BJ (cell line): ENCODE results near the gene NCOA7. TPM values are rescaled to one million over a fixed set of nuclear protein-coding genes. Genes with fewer than 3 reads are reported as not detected.

ENCODE experiments used
- CTCF ChIA-PET: fragments of 350-600 bp; formaldehyde crosslinking; extraction: SDS; loops from one replicate; lab custom pipeline; 2021; ENCODE audit warnings: antibody characterized with exemption, inconsistent platforms; lab: Yijun Ruan, JAX
- POLR2A ChIA-PET: fragments of 300-600 bp; sonication (Branson Sonifier 250); formaldehyde crosslinking; extraction: SDS; loops from one replicate; lab custom pipeline; 2021; ENCODE audit warnings: antibody characterized with exemption; lab: Charles Lee
- DNase-seq: peaks from one replicate; pipeline ENCODE4 v3.0.0-alpha.2; 2011; ENCODE audit warnings: low read depth
- H3K27me3 ChIP-seq: 2 replicates; pipeline ENCODE4 v1.6.0; 2011; ENCODE audit warnings: low read length; ENCODE audit not compliant: control insufficient read depth, insufficient read depth
- H3K36me3 ChIP-seq: 2 replicates; pipeline ENCODE4 v1.5.1; 2011; ENCODE audit warnings: low read length; ENCODE audit not compliant: control insufficient read depth, insufficient read depth
- H3K4me3 ChIP-seq: 2 replicates; pipeline ENCODE4 v1.5.1; 2011; ENCODE audit warnings: low read depth, mild to moderate bottlenecking, control low read depth, low read length
- CTCF ChIP-seq: IDR thresholded peaks from 2 replicates; pipeline ENCODE4 v1.5.1; 2011; ENCODE audit warnings: low read depth, mild to moderate bottlenecking, control low read depth, inconsistent platforms, low read length, moderate library complexity; ENCODE audit not compliant: insufficient read depth
- polyA plus RNA-seq: library from polyadenylated mRNA; depleted of rRNA; stranded (reverse); fragments of >200 nt; gene quantifications from 2 replicates; pipeline ENCODE4 v1.2.3, GENCODE V29; 2011

NCOA7 gene
- polyA plus RNA-seq, 1 experiment: 27.2 TPM

DNA sequence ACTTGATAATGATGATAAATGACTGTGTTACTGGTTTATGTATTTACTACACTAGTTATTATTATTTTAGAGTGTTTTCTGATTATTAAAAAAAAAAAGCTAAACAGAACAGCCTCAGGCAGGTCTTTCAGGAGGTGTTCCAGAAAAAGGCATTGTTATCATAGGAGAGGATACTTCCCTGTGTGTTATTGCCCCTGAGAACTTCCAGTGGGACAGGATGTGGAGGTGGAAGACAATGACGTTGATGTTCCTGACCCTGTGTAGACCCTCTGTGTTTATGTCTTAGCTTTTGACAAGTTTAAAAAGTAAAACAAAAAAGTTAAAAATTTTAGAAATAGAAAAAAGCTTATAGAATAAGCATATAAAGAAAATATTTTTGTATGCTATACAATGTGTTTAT lies 49.1 kb downstream of the NCOA7 start:
- CTCF ChIA-PET: interaction anchor here (0.9 to 1.3 kb wide), 2 partner anchors 9 to 48 kb away, joined by 3 read pairs; no protein-coding TSS in a partner anchor
- Histone ChIP-seq H3K36me3 (no peaks in the 10 kb centered on the region; the same call in 1 of the 2 replicates), H3K4me3 (no peak overlapping the region), H3K27me3 (no peaks in the 10 kb centered on the region)
- POLR2A ChIA-PET: no interaction called here
- no peak for DNase-seq
- TF ChIP-seq CTCF: no peak

DNA sequence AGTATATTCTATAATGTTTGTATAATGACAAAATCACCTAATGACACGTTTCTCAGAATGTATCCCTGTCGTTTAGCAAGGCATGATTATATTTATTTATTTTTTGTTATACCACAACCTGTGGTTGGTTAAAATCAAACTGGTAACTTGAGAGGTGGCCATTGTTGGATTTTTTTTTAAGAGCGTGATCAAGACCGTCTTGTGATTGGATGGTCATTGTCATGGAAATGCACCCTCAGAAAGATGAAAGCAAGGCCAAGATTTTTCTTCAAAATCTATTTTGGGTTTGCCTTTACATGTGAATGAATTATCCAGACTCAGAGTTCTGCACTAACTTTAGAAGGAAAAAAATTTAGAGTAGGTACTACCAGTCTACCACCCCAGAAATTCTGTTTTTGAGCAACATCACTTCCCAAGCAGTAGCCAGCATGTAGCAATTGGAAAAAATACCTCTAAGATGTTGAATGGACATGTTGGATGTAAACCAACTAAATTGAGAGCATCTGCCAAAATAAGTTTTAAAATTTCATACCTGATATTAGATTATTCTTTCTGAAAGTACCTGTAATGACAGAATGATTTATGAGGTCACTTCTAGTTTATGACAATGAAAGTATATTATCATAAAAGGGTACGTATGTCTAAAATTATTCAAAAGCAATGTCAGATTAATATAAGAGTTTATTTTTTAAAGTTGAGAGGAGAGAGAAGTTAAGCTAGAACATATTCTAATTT lies 50.8 kb downstream of the NCOA7 start:
- ChIA-PET POLR2A (no interaction called here), CTCF (no interaction called here)
- no peak overlapping the region for H3K4me3 ChIP-seq
- DNase-seq: no peak
- H3K27me3 ChIP-seq: no peaks in the 10 kb centered on the region
- H3K36me3 ChIP-seq: no peaks in the 10 kb centered on the region; the same call in 1 of the 2 replicates
- no peak for TF ChIP-seq CTCF

DNA sequence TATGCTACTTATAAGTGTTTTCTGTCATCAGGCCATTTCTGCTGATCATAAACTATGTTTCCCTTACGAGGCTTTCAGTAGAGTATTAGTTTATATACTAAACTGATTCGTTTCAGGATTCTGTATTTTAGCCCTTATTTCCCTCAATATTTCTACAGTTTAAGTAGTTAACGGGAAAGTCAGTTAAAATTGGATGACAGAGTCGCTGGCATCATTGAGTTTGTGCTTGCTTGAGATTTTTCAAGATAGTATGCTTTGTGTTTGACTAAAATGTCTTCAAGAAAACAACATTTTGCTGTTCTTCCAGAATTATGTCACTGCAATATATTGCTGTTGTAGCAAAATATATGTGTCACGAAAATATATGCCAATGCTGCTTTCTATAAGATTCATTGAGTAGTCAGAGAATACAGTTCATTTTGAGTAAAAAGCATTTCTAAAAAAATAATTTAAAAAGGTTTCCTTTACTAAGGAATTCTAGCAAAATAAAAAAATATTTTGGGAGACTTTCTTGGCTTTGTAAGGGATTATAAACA lies 51.4 kb downstream of the NCOA7 start:
- Histone ChIP-seq H3K27me3 (no peaks in the 10 kb centered on the region), H3K4me3 (no peak overlapping the region), H3K36me3 (no peaks in the 10 kb centered on the region; the same call in 1 of the 2 replicates)
- POLR2A ChIA-PET: no interaction called here
- DNase-seq: no peak
- CTCF ChIA-PET: no interaction called here
- TF ChIP-seq CTCF: no peak

GRCh38 chr6:125843593-125843992 lies 52.8 kb downstream of the NCOA7 start:
- no peak for DNase-seq
- H3K27me3 ChIP-seq: no peaks in the 10 kb centered on the region
- no peaks in the 10 kb centered on the region for H3K36me3 ChIP-seq
- POLR2A ChIA-PET: no interaction called here
- H3K4me3 ChIP-seq: no peak overlapping the region
- no peak for TF ChIP-seq CTCF
- CTCF ChIA-PET: no interaction called here

GRCh38 chr6:125844989-125845388 lies 54.2 kb downstream of the NCOA7 start:
- no peak for TF ChIP-seq CTCF
- Histone ChIP-seq H3K4me3 (no peak overlapping the region), H3K27me3 (no peaks in the 10 kb centered on the region), H3K36me3 (no peaks in the 10 kb centered on the region)
- no peak for DNase-seq
- ChIA-PET POLR2A (interaction anchor here (1.7 kb wide), 1 partner anchor 10 kb away, joined by 6 read pairs; no protein-coding TSS in a partner anchor), CTCF (interaction anchor here (0.6 to 2.2 kb wide), 6 partner anchors 11 to 129 kb away, joined by 3 to 14 read pairs (median 4); no protein-coding TSS in a partner anchor)
